ENCODE measurements around the gene TGIF2. TPM values are rescaled to one million over a fixed set of nuclear protein-coding genes. Genes with fewer than 3 reads are reported as not detected.

The TGIF2 gene
- total and polyA plus RNA-seq, 2 of the 13 experiments (the other 11 are each of a cell fraction or from before 2014, with no cell fraction given), result 41.3 to 53.9 TPM

DNA sequence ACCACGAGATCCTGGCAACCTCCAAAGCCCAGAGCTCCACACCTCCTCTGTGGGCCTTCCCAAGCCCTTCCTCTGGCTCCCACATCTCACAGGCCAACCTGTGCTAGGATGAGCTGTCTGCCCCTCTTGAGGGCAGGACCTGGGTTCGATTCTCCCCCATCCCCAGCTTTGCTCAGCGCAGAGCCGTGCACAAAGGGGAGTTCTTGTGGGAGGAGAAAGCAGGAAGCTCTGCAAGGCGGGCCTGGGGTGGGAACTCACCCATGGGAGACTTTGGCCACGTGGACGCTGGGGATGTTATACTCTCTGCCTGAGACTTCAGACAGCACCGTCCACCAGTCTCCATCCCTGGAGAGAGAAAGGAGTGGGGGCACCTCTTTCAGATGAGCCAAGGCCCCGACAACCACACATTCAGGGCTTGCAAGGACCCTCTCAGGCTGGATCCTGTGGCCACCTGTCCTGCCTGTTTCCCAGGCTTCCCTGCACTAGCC lies 59.9 kb downstream of the TGIF2 start (continued):
- TF ChIP-seq, protein P1, sequence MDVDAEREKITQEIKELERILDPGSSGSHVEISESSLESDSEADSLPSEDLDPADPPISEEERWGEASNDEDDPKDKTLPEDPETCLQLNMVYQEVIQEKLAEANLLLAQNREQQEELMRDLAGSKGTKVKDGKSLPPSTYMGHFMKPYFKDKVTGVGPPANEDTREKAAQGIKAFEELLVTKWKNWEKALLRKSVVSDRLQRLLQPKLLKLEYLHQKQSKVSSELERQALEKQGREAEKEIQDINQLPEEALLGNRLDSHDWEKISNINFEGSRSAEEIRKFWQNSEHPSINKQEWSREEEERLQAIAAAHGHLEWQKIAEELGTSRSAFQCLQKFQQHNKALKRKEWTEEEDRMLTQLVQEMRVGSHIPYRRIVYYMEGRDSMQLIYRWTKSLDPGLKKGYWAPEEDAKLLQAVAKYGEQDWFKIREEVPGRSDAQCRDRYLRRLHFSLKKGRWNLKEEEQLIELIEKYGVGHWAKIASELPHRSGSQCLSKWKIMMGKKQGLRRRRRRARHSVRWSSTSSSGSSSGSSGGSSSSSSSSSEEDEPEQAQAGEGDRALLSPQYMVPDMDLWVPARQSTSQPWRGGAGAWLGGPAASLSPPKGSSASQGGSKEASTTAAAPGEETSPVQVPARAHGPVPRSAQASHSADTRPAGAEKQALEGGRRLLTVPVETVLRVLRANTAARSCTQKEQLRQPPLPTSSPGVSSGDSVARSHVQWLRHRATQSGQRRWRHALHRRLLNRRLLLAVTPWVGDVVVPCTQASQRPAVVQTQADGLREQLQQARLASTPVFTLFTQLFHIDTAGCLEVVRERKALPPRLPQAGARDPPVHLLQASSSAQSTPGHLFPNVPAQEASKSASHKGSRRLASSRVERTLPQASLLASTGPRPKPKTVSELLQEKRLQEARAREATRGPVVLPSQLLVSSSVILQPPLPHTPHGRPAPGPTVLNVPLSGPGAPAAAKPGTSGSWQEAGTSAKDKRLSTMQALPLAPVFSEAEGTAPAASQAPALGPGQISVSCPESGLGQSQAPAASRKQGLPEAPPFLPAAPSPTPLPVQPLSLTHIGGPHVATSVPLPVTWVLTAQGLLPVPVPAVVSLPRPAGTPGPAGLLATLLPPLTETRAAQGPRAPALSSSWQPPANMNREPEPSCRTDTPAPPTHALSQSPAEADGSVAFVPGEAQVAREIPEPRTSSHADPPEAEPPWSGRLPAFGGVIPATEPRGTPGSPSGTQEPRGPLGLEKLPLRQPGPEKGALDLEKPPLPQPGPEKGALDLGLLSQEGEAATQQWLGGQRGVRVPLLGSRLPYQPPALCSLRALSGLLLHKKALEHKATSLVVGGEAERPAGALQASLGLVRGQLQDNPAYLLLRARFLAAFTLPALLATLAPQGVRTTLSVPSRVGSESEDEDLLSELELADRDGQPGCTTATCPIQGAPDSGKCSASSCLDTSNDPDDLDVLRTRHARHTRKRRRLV (CRISPR knock-in tag; IDR thresholded peaks at IDR 0.05), result no peak
- TF ChIP-seq ISL2 (CRISPR knock-in tag; IDR thresholded peaks at IDR 0.05), result no peak
- no peak for TF ChIP-seq KDM1A (CRISPR knock-in tag; IDR thresholded peaks at IDR 0.05)
- no peak for TF ChIP-seq IRF2 (CRISPR knock-in tag; IDR thresholded peaks at IDR 0.05)
- TF ChIP-seq GZF1 (CRISPR knock-in tag; IDR thresholded peaks at IDR 0.05), result no peak
- TF ChIP-seq, protein P2, sequence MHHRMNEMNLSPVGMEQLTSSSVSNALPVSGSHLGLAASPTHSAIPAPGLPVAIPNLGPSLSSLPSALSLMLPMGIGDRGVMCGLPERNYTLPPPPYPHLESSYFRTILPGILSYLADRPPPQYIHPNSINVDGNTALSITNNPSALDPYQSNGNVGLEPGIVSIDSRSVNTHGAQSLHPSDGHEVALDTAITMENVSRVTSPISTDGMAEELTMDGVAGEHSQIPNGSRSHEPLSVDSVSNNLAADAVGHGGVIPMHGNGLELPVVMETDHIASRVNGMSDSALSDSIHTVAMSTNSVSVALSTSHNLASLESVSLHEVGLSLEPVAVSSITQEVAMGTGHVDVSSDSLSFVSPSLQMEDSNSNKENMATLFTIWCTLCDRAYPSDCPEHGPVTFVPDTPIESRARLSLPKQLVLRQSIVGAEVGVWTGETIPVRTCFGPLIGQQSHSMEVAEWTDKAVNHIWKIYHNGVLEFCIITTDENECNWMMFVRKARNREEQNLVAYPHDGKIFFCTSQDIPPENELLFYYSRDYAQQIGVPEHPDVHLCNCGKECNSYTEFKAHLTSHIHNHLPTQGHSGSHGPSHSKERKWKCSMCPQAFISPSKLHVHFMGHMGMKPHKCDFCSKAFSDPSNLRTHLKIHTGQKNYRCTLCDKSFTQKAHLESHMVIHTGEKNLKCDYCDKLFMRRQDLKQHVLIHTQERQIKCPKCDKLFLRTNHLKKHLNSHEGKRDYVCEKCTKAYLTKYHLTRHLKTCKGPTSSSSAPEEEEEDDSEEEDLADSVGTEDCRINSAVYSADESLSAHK (CRISPR knock-in tag; IDR thresholded peaks at IDR 0.05; ENCODE audit: borderline replicate concordance), result no peak
- no peak for TF ChIP-seq SALL1 (CRISPR knock-in tag; IDR thresholded peaks at IDR 0.05)
- TF ChIP-seq, protein P3, sequence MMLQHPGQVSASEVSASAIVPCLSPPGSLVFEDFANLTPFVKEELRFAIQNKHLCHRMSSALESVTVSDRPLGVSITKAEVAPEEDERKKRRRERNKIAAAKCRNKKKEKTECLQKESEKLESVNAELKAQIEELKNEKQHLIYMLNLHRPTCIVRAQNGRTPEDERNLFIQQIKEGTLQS (CRISPR knock-in tag; IDR thresholded peaks at IDR 0.05), result no peak
- TF ChIP-seq FOXC1 (CRISPR knock-in tag; IDR thresholded peaks at IDR 0.05; ENCODE audit: borderline replicate concordance), result 0 out of 2 replicates have a peak, but pooled peaks have one; percentile 19
- no peak for TF ChIP-seq KMT2A (CRISPR knock-in tag; IDR thresholded peaks at IDR 0.05)
- TF ChIP-seq HHEX (CRISPR knock-in tag; IDR thresholded peaks at IDR 0.05), result no peak
- peak; percentile 35; the same call in 1 of the 2 replicates for TF ChIP-seq AHR (CRISPR knock-in tag; IDR thresholded peaks at IDR 0.05)
- TF ChIP-seq, protein P4, sequence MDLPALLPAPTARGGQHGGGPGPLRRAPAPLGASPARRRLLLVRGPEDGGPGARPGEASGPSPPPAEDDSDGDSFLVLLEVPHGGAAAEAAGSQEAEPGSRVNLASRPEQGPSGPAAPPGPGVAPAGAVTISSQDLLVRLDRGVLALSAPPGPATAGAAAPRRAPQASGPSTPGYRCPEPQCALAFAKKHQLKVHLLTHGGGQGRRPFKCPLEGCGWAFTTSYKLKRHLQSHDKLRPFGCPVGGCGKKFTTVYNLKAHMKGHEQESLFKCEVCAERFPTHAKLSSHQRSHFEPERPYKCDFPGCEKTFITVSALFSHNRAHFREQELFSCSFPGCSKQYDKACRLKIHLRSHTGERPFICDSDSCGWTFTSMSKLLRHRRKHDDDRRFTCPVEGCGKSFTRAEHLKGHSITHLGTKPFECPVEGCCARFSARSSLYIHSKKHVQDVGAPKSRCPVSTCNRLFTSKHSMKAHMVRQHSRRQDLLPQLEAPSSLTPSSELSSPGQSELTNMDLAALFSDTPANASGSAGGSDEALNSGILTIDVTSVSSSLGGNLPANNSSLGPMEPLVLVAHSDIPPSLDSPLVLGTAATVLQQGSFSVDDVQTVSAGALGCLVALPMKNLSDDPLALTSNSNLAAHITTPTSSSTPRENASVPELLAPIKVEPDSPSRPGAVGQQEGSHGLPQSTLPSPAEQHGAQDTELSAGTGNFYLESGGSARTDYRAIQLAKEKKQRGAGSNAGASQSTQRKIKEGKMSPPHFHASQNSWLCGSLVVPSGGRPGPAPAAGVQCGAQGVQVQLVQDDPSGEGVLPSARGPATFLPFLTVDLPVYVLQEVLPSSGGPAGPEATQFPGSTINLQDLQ (CRISPR knock-in tag; IDR thresholded peaks at IDR 0.05), result no peak
- no peak for TF ChIP-seq U2AF1 (optimal IDR thresholded peaks at IDR 0.05; ENCODE audit: low read depth, low read length)
- TF ChIP-seq XBP1 (CRISPR knock-in tag; IDR thresholded peaks at IDR 0.05), result no peak
- TF ChIP-seq ZNF780A (CRISPR knock-in tag; IDR thresholded peaks at IDR 0.05), result no peak
- 0 out of 2 replicates have a peak, but pooled peaks have one; percentile 0 for TF ChIP-seq YEATS2 (CRISPR knock-in tag; IDR thresholded peaks at IDR 0.05; ENCODE audit: borderline replicate concordance)
